Panc1 (cell line): ENCODE data around the gene CERS5. TPM values are rescaled to one million over a fixed set of nuclear protein-coding genes. Genes with fewer than 3 reads are reported as not detected.

Experiments
- ATAC-seq: fragments of 200-7000 bp; cut with Tn5 transposase; 2 replicates; pipeline ENCODE4 v1.9.1; 2020; ENCODE audit warnings: mild to moderate bottlenecking, moderate library complexity
- BruUV-seq: library from RNA; stranded (reverse); fragments of 400-500 nt; replicated peaks from 2 replicates; lab custom pipeline; 2021; lab: Mats Ljungman, UMichigan
- CTCF ChIA-PET: fragments of 300-600 bp; sonication (Branson Sonifier 250); formaldehyde crosslinking; loops from one replicate; lab custom pipeline; 2022; ENCODE audit warnings: antibody characterized with exemption; lab: Charles Lee
- POLR2A ChIA-PET: fragments of 300-600 bp; sonication (Branson Sonifier 250); formaldehyde crosslinking; loops from one replicate; lab custom pipeline; 2022; ENCODE audit warnings: antibody characterized with exemption; lab: Charles Lee
- DNase-seq: peaks from one replicate; pipeline ENCODE4 v3.0.0-alpha.2; 2010; ENCODE audit warnings: low read depth, low spot score
- H3K27ac ChIP-seq: 2 replicates; pipeline ENCODE4 v1.5.1; 2011; ENCODE audit warnings: mild to moderate bottlenecking, low read length, inconsistent platforms
- H3K27me3 ChIP-seq: fragments of 200-500 bp; sonication (Bioruptor generic); 2 replicates; pipeline ENCODE4 v1.6.0; 2014; ENCODE audit warnings: low read length, inconsistent platforms; ENCODE audit not compliant: control insufficient read depth, insufficient read depth
- H3K36me3 ChIP-seq: fragments of 200-500 bp; sonication (Bioruptor generic); 2 replicates; pipeline ENCODE4 v1.5.1; 2014; ENCODE audit warnings: inconsistent platforms, mild to moderate bottlenecking, low read length, moderate library complexity; ENCODE audit not compliant: control insufficient read depth, insufficient read depth
- H3K4me1 ChIP-seq: 2 replicates; pipeline ENCODE4 v1.5.1; 2011; ENCODE audit warnings: inconsistent platforms, mild to moderate bottlenecking, low read length, moderate library complexity; ENCODE audit not compliant: control insufficient read depth, insufficient read depth
- H3K4me3 ChIP-seq, 2 experiments: 2 replicates each; pipeline ENCODE4 v1.5.1; 2011 to 2012; ENCODE audit warnings: low read depth in 2 of 2, low read length in 2 of 2, mild to moderate bottlenecking in 2 of 2, inconsistent platforms in 1 of 2, moderate library complexity in 1 of 2
- H3K9me3 ChIP-seq: fragments of 200-500 bp; sonication (Bioruptor generic); 2 replicates; pipeline ENCODE4 v1.5.1; 2014; ENCODE audit warnings: low read depth, mild to moderate bottlenecking, inconsistent platforms, low read length, moderate library complexity; ENCODE audit not compliant: control insufficient read depth, insufficient read depth
- CTCF ChIP-seq: fragments of 450-650 bp; IDR thresholded peaks from 2 replicates; pipeline ENCODE4 v1.5.1; 2017; ENCODE audit warnings: mild to moderate bottlenecking
- POLR2AphosphoS5 ChIP-seq: IDR thresholded peaks from 2 replicates; pipeline ENCODE4 v1.6.1; 2012; ENCODE audit warnings: mild to moderate bottlenecking, low read depth, low read length, moderate library complexity
- REST ChIP-seq, 2 experiments: IDR thresholded peaks; 2 replicates each; pipeline ENCODE4 v1.6.1; 2011 to 2012; ENCODE audit warnings: low read depth in 2 of 2, control low read depth in 1 of 2, low read length in 1 of 2, mild to moderate bottlenecking in 1 of 2, moderate library complexity in 1 of 2; ENCODE audit not compliant: insufficient read depth in 1 of 2
- SIN3A ChIP-seq: IDR thresholded peaks from 2 replicates; pipeline ENCODE4 v1.6.1; 2012; ENCODE audit warnings: low read depth, mild to moderate bottlenecking, low read length, moderate library complexity, borderline replicate concordance; ENCODE audit not compliant: insufficient read depth
- TCF7L2 ChIP-seq: IDR thresholded peaks from 2 replicates; pipeline ENCODE4 v1.6.1; 2011; ENCODE audit warnings: mild to moderate bottlenecking, low read depth, low read length, inconsistent platforms
- in situ Hi-C: cut with HindIII; loops from 2 replicates; pipeline ENCODE4 v1.10.0; 2016; ENCODE audit warnings: low sequenced_read_pairs, low pct_unique_long_range_greater_than_20kb
- intact Hi-C: fragments of 100-400 bp; cut with micrococcal nuclease; formaldehyde crosslinking; loops from one replicate; pipeline ENCODE4 v1.10.0; 2022; ENCODE audit not compliant: unreplicated experiment
- total RNA-seq: library from RNA; stranded (reverse); gene quantifications from one replicate; pipeline ENCODE4 v1.2.1, GENCODE V29; 2021; ENCODE audit not compliant: unreplicated experiment

The CERS5 gene
- total RNA-seq, 1 experiment from 2014 or later, result 50.5 TPM

GRCh38 chr12:50207424-50207823 is 40.3 kb upstream of the CERS5 start:
- TF ChIP-seq TCF7L2 (no peak), REST (IDR thresholded peaks at IDR 0.05; ENCODE audit: insufficient read depth in 1 of 2, low read depth in 2 of 2, low read length in 1 of 2) (no peak), CTCF (no peak), POLR2AphosphoS5 (no peak), SIN3A (no peak)
- Histone ChIP-seq H3K36me3 (no peaks in the 10 kb centered on the region), H3K9me3 (no peaks in the 10 kb centered on the region), H3K27me3 (no peaks in the 10 kb centered on the region), H3K4me1 (peaks cover 20% of the 10 kb centered on the region), H3K27ac (peak overlapping the region; percentile 8; the same call in 1 of the 2 replicates), H3K4me3 (no peak overlapping the region)
- intact Hi-C loops, result no loop called here
- CTCF ChIA-PET, result no interaction called here
- ATAC-seq (no peak), DNase-seq (no peak)
- POLR2A ChIA-PET, result no interaction called here
- in situ Hi-C loops, result no loop called here
- BruUV-seq, result no TSS peak

GRCh38 chr12:50205648-50206047 is 38.5 kb upstream of the CERS5 start:
- CTCF ChIA-PET, result interaction anchor here (0.6 kb wide), 1 partner anchor 114 kb away, joined by 6 read pairs; no protein-coding TSS in a partner anchor
- TF ChIP-seq TCF7L2, result no peak
- no peak for TF ChIP-seq POLR2AphosphoS5
- no peak for TF ChIP-seq CTCF
- no peak for TF ChIP-seq REST (IDR thresholded peaks at IDR 0.05; ENCODE audit: insufficient read depth in 1 of 2, low read depth in 2 of 2, low read length in 1 of 2)
- no peak for TF ChIP-seq SIN3A
- Histone ChIP-seq H3K36me3 (no peaks in the 10 kb centered on the region), H3K27me3 (no peaks in the 10 kb centered on the region), H3K27ac (peak overlapping the region; percentile 57), H3K4me1 (peaks cover 21% of the 10 kb centered on the region), H3K4me3 (no peak overlapping the region), H3K9me3 (no peaks in the 10 kb centered on the region)
- no peak for DNase-seq
- intact Hi-C loops, result no loop called here
- ATAC-seq, result no peak
- no TSS peak for BruUV-seq
- in situ Hi-C loops, result no loop called here
- POLR2A ChIA-PET, result interaction anchor here (0.6 to 0.7 kb wide), 2 partner anchors 17 to 107 kb away, joined by 4 to 7 read pairs; no protein-coding TSS in a partner anchor
